Smooth muscle cell (in vitro differentiated cells): Measurements from ENCODE around the gene RBX1. TPM values are rescaled to one million over a fixed set of nuclear protein-coding genes. Genes with fewer than 3 reads are reported as not detected.

Source experiments
- DNase-seq: peaks from one replicate; lab custom pipeline; 2025; ENCODE audit not compliant: unreplicated experiment; lab: John Stamatoyannopoulos, UW
- H2AFZ ChIP-seq: fragments of 200-600 bp; sonication (generic); 2 replicates; pipeline ENCODE4 v1.6.0; 2016; ENCODE audit warnings: antibody characterized with exemption, low read depth, mild to moderate bottlenecking
- H3F3A ChIP-seq: fragments of 200-600 bp; sonication (generic); 2 replicates; pipeline ENCODE4 v1.6.0; 2017; ENCODE audit warnings: antibody characterized with exemption, low read depth
- H3K27ac ChIP-seq: fragments of 200-600 bp; sonication (generic); 2 replicates; pipeline ENCODE4 v1.5.1; 2016; ENCODE audit warnings: low read depth, mild to moderate bottlenecking
- H3K27me3 ChIP-seq: fragments of 200-600 bp; sonication (generic); 2 replicates; pipeline ENCODE4 v1.6.1; 2016; ENCODE audit warnings: low read depth, mild to moderate bottlenecking
- H3K36me3 ChIP-seq: fragments of 200-600 bp; sonication (generic); 2 replicates; pipeline ENCODE4 v1.5.1; 2016; ENCODE audit warnings: low read depth
- H3K4me1 ChIP-seq: fragments of 200-600 bp; sonication (generic); 2 replicates; pipeline ENCODE4 v1.5.1; 2016; ENCODE audit warnings: low read depth
- H3K4me2 ChIP-seq: fragments of 200-600 bp; sonication (generic); 2 replicates; pipeline ENCODE4 v1.6.0; 2016; ENCODE audit warnings: mild to moderate bottlenecking
- H3K4me3 ChIP-seq: fragments of 200-600 bp; sonication (generic); 2 replicates; pipeline ENCODE4 v1.5.1; 2016; ENCODE audit warnings: mild to moderate bottlenecking
- H3K79me2 ChIP-seq: fragments of 200-600 bp; sonication (generic); 2 replicates; pipeline ENCODE4 v1.6.0; 2016; ENCODE audit warnings: low read depth, mild to moderate bottlenecking
- H3K9ac ChIP-seq: fragments of 200-600 bp; sonication (generic); 2 replicates; pipeline ENCODE4 v1.6.0; 2016; ENCODE audit warnings: low read depth
- H3K9me3 ChIP-seq: fragments of 200-600 bp; sonication (generic); replicated peaks from 2 replicates; pipeline ENCODE4 v1.5.1; 2016; ENCODE audit warnings: low read depth
- H4K20me1 ChIP-seq: fragments of 200-600 bp; sonication (generic); 2 replicates; pipeline ENCODE4 v1.6.0; 2016; ENCODE audit warnings: low read depth
- WGBS: methylation state at CpG from one replicate; pipeline ENCODE4 v1.1.7; 2016; ENCODE audit warnings: low lambda C conversion rate; 5-methylcytosine and 5-hydroxymethylcytosine counted together
- polyA plus RNA-seq: library from polyadenylated mRNA; unstranded; fragments of >200 nt; fragmentation: Nextera tagmentation; extraction: Ambion mirVana; gene quantifications from 2 replicates; pipeline ENCODE4 v1.2.1, GENCODE V29; 2016
- total RNA-seq: library from RNA; depleted of rRNA; stranded (reverse); fragments of >200 nt; gene quantifications from 2 replicates; pipeline ENCODE4 v1.2.3, GENCODE V29; 2014
- TF ChIP-seq, protein P1 (sequence below): fragments of 200-600 bp; sonication (generic); IDR thresholded peaks from 2 replicates; pipeline ENCODE4 v1.5.1; 2017; ENCODE audit warnings: borderline replicate concordance, mild to moderate bottlenecking, antibody characterized with exemption; ENCODE audit not compliant: insufficient read depth, poor library complexity, severe bottlenecking

RBX1 gene
- total and polyA plus RNA-seq, 2 experiments from 2014 or later = 127 to 277 TPM

- H4K20me1 ChIP-seq = peaks cover 96% of the 10 kb centered on the region
- peaks cover 89% of the 10 kb centered on the region for H3K79me2 ChIP-seq
- no peak for DNase-seq
- no peak overlapping the region for H3K9ac ChIP-seq
- H3K4me2 ChIP-seq = no peak overlapping the region
- H3K27ac ChIP-seq = peak overlapping the region; percentile 44
- 64% methylated on average over 2 of the region's 2 CpGs for WGBS
- H3K4me1 ChIP-seq = no peaks in the 10 kb centered on the region
- no peaks in the 10 kb centered on the region for H3K9me3 ChIP-seq
- H3F3A ChIP-seq = no peaks in the 10 kb centered on the region
- H2AFZ ChIP-seq = no peak overlapping the region
- H3K27me3 ChIP-seq = no peaks in the 10 kb centered on the region
- H3K4me3 ChIP-seq = no peak overlapping the region
- TF ChIP-seq, protein P1, sequence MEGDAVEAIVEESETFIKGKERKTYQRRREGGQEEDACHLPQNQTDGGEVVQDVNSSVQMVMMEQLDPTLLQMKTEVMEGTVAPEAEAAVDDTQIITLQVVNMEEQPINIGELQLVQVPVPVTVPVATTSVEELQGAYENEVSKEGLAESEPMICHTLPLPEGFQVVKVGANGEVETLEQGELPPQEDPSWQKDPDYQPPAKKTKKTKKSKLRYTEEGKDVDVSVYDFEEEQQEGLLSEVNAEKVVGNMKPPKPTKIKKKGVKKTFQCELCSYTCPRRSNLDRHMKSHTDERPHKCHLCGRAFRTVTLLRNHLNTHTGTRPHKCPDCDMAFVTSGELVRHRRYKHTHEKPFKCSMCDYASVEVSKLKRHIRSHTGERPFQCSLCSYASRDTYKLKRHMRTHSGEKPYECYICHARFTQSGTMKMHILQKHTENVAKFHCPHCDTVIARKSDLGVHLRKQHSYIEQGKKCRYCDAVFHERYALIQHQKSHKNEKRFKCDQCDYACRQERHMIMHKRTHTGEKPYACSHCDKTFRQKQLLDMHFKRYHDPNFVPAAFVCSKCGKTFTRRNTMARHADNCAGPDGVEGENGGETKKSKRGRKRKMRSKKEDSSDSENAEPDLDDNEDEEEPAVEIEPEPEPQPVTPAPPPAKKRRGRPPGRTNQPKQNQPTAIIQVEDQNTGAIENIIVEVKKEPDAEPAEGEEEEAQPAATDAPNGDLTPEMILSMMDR = no peak
- H3K36me3 ChIP-seq = peaks cover 11% of the 10 kb centered on the region
Measured at GRCh38 chr22:40960145-40960544, 9.0 kb downstream of the RBX1 start.

DNA sequence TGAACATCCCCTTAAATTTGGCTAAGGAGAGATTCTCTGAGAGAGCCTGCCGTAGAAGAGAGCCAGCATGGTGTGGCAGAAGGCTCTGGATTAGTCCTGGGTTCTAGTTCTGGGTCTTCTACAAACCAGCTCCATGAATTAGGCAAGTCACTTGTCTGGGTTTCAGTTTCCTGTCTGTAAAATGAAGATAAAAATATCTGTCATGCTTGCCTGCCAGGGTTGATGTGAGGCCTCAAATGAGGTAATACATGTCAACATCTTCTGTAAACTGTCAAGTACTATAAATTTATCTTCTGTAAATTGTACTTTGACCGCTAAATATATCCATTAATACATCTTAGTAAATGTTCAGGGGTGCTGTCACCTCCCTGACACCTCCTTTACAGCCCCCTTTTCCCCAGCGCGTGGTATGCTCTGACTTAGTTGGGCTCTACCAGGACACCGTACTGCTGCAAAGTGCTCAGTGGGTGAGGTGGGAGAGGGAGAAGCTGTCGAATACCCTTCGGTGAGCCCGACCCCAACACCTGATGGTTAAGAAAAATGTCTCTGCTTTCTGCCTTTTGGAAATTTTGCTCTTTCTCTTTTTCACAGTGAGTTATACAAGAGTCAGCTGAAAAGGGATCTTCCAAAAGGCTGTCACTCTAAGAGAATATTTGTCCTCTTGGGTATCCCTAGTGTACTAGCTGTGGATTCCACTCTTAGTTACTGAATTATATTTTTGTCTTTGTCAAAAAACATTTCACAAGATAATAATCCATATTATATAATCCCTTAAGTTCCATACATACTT lies 15.0 kb downstream of the RBX1 start:
- Histone ChIP-seq H3K27me3 (no peaks in the 10 kb centered on the region), H3K9me3 (no peaks in the 10 kb centered on the region), H3F3A (no peaks in the 10 kb centered on the region), H3K4me1 (no peaks in the 10 kb centered on the region), H3K9ac (no peak overlapping the region), H3K4me3 (no peak overlapping the region), H2AFZ (no peak overlapping the region), H3K27ac (no peak overlapping the region), H3K79me2 (peaks cover 50% of the 10 kb centered on the region), H3K4me2 (no peak overlapping the region), H3K36me3 (peaks cover 22% of the 10 kb centered on the region), H4K20me1 (peaks cover 96% of the 10 kb centered on the region)
- no peak for DNase-seq
- WGBS = 98% methylated on average over 8 of the region's 8 CpGs
- TF ChIP-seq, protein P1 = no peak

DNA sequence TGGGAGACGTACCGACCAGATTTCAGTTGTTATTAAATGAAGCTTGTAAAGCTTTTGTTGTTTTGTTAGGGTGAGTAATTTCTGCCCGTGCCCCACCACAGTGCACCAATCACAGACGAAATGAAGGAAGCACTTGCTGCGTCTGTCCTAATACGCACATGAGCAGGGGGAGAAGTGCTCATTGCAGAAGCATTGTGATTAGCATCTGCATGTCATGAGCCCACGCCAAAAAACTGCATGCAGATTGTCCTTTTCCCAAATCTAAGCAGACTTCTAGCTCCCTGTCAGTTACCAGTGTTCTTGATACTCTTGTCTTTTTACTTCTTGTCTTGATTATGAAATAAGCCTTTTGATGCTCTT lies 15.5 kb downstream of the RBX1 start:
- Histone ChIP-seq H3K27me3 (no peaks in the 10 kb centered on the region), H3K36me3 (peaks cover 22% of the 10 kb centered on the region), H3K9me3 (no peaks in the 10 kb centered on the region), H3K4me3 (no peak overlapping the region), H3K27ac (no peak overlapping the region), H3K79me2 (peaks cover 45% of the 10 kb centered on the region), H3K9ac (no peak overlapping the region), H2AFZ (no peak overlapping the region), H4K20me1 (peaks cover 95% of the 10 kb centered on the region), H3K4me1 (no peaks in the 10 kb centered on the region), H3K4me2 (no peak overlapping the region), H3F3A (no peaks in the 10 kb centered on the region)
- DNase-seq = no peak
- WGBS = 86% methylated on average over 7 of the region's 7 CpGs
- TF ChIP-seq, protein P1 = no peak

DNA sequence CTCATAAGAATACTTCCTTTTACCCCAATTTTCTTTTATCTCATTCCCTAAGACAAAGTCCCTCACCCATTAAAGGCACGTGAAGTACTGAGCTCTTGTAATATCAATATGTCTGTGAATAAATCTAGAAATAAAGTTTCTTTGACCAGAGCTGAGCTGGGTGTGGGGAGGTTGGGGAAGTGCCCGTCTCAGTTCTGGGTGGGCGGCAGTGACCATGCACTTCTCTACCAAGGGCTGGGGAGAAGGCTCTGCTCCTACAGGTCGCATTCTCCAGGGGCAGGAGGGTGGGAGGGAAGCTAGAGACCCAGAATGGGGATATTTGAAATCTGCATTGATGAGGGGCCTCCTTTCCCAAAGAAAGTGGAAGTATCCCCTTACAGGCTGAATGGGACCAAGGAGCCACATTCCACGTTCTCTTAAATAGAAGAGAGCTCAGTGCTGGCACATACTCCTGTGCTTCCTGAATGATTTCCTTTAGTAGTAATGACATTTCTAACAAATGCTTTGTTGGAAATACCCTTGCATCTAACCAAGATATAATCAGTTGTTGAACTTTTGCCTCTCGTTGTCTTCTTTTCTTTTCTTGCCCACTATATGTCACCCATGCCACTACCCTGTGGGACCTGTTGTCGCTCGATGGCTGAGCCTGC lies 16.1 kb downstream of the RBX1 start:
- Histone ChIP-seq H3K9ac (no peak overlapping the region), H3K9me3 (no peaks in the 10 kb centered on the region), H3K4me3 (no peak overlapping the region), H3K79me2 (peaks cover 40% of the 10 kb centered on the region), H3F3A (no peaks in the 10 kb centered on the region), H3K4me2 (no peak overlapping the region), H4K20me1 (peaks cover 95% of the 10 kb centered on the region), H3K4me1 (no peaks in the 10 kb centered on the region), H3K27me3 (no peaks in the 10 kb centered on the region), H3K27ac (no peak overlapping the region), H2AFZ (no peak overlapping the region), H3K36me3 (peaks cover 23% of the 10 kb centered on the region)
- DNase-seq = no peak
- TF ChIP-seq, protein P1 = no peak
- WGBS = 97% methylated on average over 8 of the region's 8 CpGs
